ENCODE measurements around the gene SPG21.

SPG21 gene

DNA sequence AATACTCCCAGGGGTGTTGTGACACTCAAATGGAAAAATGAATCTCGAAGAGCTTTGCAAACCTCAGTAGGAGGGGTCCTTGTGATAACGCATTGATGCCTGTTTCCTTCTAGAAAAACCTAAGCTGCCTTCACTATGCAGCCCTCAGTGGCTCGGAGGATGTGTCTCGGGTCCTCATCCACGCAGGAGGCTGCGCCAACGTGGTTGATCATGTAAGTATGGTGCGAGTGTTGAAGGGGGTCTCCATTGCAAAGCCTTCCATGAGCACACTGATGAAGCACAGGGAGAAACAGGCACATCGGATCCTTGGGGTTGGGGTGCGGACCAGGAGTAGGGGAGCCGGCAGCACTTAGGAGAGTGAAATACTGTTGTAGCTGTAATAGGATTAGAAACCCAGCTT is 55.7 kb downstream of the SPG21 start:
- no peak for FAIRE-seq

DNA sequence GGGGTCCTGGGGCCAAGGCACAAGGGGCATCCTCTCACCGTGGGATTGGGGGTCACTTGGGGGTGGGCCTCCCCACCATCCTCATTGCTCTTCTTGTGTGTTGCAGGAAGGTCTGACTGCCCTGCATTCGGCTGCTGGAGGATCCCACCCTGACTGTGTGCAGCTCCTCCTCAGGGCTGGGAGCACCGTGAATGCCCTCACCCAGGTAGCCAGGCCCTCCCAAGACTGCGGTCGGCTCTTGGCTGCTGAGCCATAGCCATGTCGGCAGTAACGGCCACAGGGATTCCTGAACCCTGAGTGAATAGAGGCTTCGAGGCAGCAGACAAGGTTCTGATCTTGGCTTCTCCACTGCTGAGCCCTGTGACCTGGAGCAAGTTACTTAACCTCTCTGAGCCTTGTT is 58.3 kb downstream of the SPG21 start:
- FAIRE-seq: no peak

- no peak for FAIRE-seq
Measured at GRCh38 chr15:64930778-64931371, 58.8 kb downstream of the SPG21 start.

- FAIRE-seq: no peak
Measured at GRCh38 chr15:64930019-64930652, 59.6 kb downstream of the SPG21 start.

GRCh38 chr15:64928626-64929220 is 61.0 kb downstream of the SPG21 start:
- FAIRE-seq: no peak

GRCh38 chr15:64926661-64927060 is 63.1 kb downstream of the SPG21 start:
- FAIRE-seq: no peak

DNA sequence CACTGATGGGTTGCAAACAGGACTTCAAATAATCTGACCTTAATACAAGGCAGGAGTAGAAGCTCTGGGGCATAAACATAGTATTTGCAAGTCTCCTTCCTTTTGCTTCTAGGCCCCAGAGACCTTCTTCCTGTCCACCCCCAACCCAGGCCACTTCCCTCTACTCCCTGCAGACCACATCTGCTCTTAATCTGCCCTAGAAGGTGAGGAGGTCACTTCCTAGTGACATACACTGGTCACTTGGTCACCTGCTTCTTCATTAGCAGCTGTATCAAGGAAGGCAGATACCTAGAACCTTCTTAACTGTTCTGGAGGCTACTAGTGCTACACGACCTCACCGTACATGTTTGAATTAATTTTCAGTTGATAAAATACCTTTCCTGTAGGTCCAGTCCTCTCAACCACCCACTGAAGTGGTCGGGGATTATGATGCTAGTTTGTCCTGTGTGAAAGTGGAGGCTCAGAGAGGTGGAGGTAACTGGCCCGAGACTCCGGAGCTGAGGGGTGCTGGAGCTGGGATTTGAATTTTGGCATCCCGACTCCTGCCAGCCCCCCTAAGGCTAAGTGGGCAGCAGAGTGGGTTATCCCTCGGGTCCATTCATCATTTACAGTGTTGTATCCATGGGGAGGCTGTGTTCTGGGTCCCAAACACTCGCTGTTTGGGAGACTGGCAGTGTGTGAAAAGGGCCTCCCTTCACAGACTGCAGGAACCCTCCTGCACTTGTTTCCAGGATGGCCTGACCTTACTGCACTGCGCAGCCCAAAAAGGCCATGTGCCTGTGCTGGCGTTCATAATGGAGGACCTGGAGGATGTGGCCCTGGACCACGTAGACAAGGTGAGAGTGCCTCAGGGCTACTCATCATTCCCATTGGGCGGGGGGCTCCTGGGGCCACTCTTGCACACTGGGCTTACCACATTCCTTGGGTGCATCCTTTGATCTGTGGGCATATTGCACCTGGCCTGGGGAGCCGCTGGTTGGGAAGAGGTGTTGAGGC is 64.1 kb downstream of the SPG21 start:
- no peak for FAIRE-seq

- FAIRE-seq: no peak
Measured at GRCh38 chr15:64923546-64923945, 66.2 kb downstream of the SPG21 start.

- no peak for FAIRE-seq
Measured at GRCh38 chr15:64921711-64922110, 68.0 kb downstream of the SPG21 start.

GRCh38 chr15:64919721-64920120 is 70.0 kb downstream of the SPG21 start:
- FAIRE-seq: no peak

DNA sequence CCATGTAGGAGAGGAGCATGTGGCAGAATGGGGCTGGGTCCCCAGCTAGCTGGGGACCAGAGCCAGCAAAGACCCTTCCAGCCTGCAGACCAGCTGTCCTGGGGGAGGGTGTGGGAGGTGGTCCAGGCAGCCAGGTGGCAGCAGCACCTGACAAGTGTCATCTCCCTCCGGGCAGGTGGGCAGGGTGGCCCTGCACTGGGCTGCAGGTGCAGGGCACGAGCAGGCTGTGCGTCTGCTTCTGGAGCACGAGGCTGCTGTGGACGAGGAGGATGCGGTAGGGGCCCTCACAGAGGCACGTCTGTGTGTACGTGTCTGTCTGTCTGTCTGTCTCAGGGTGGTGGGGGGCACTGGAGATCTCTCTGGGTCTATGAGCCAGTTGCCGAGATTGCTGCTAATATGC is 72.5 kb downstream of the SPG21 start:
- no peak for FAIRE-seq

DNA sequence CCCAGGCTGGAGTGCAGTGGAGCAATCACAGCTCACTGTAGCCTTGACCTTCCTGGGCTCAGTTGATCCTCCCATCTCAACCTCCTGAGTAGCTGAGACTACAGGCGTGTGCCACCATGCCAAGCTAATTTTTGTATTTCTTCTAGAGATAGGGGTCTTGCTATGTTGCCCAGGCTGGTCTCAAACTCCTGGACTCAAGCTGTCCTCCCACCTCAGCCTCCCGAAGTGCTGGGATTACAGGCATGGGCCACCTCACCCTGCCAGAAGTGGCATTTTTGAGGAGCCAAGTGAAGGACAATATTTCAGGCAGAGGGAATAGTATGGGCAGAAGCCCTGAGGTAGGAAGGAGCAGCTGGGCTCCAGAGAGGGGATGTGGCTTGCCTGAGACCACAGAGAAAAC is 73.3 kb downstream of the SPG21 start:
- FAIRE-seq: no peak

DNA sequence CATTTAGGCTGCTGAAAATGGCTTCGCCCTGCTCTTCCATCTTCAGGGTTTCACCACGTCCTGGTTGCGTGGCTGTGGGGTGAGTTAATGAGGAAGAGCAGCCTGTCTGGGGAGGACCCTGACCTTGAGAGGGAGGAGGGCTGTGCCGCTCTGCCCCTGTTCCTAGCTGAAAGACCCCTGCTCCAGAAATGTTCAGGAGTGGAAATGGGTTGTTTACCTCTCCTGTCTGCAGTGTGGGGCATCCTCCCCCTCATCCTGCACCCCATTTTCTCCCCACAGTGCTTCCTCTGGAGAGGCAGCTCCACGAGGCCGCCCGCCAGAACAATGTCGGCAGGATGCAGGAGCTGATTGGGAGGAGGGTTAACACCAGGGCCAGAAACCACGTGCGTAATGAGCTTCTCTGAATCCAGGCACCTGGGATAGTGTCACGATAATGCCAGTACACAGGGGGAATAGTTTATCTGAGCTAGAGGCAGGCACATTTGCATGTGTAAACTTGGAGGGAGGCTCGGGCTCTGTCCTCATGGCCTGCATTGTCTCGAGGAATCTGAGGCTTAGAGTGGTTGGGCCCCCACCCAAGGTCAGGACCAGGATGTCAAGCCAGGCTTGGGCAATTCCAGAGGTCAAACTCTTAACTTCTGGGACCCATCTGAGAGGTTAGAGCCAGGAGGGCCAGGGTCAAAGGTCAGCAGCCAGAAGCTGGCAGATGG is 74.0 kb downstream of the SPG21 start:
- no peak for FAIRE-seq

Measured in A204.1 (cell line).